Psoas muscle (tissue), 8 donors: ENCODE data around the gene SBF2. TPM values are rescaled to one million over a fixed set of nuclear protein-coding genes. Genes with fewer than 3 reads are reported as not detected.

Experiments
- ATAC-seq, 4 donors: fragments of 200-7000 bp; cut with Tn5 transposase; one replicate each; pipeline ENCODE4 v1.9.1; 2020; ENCODE audit warnings: moderate library complexity in 3 of 4, mild to moderate bottlenecking in 2 of 4
- DNase-seq, 2 donors: peaks; one replicate each; pipeline ENCODE4 v3.0.0-alpha.2; 2020
- H3K27ac ChIP-seq: fragments of 200-600 bp; one replicate; pipeline ENCODE4 v1.8.0; 2022
- H3K27me3 ChIP-seq, 3 donors: fragments of 200-600 bp in 1 of 3; one replicate each; pipeline versions ENCODE4 v1.6.1 to v1.8.0; 2013 to 2022; ENCODE audit warnings: low read length in 2 of 3, mild to moderate bottlenecking in 2 of 3, moderate library complexity in 1 of 3; ENCODE audit not compliant: insufficient read depth in 3 of 3
- H3K36me3 ChIP-seq, 2 donors: fragments of 200-600 bp in 1 of 2; one replicate each; pipeline versions ENCODE4 v1.6.1 to v1.8.0; 2013 to 2022; ENCODE audit warnings: low read depth in 1 of 2, mild to moderate bottlenecking in 1 of 2, moderate library complexity in 1 of 2; ENCODE audit not compliant: insufficient read depth in 1 of 2
- H3K4me1 ChIP-seq: fragments of 200-600 bp; one replicate; pipeline ENCODE4 v1.8.0; 2022
- H3K4me3 ChIP-seq: fragments of 200-600 bp; one replicate; pipeline ENCODE4 v1.8.0; 2022; ENCODE audit warnings: mild to moderate bottlenecking
- H3K9me3 ChIP-seq: fragments of 200-600 bp; one replicate; pipeline ENCODE4 v1.8.0; 2022
- CTCF ChIP-seq: fragments of 200-600 bp; IDR thresholded peaks from one replicate; pipeline ENCODE4 v1.8.0; 2022; ENCODE audit warnings: antibody characterized with exemption
- WGBS, 3 donors: extraction: QIAGEN DNeasy Blood & Tissue Kit; methylation state at CpG; one replicate each; pipeline versions ENCODE4 v1.1.6 to v1.1.7; 2013; 5-methylcytosine and 5-hydroxymethylcytosine counted together
- intact Hi-C, 2 donors: fragments of 100-400 bp; cut with DNase I; formaldehyde crosslinking; loops; one replicate each; pipeline versions ENCODE4 v1.11.0 to v1.14.2; 2022
- polyA plus RNA-seq, 3 donors: library from polyadenylated mRNA; stranded (reverse); fragments of 200-250 nt; gene quantifications; one replicate each; pipeline ENCODE4 v1.2.3, GENCODE V29; 2013
- total RNA-seq, 4 donors: library from RNA; stranded (reverse); fragmentation: NEBNext Ultra II Directional in 2 of 4; extraction: Animal tissue kit (Norgen Biotek cat#: 25700) in 2 of 4; gene quantifications; one replicate each; pipeline versions ENCODE4 v1.2.1 to v1.2.4, GENCODE V29; 2021 to 2023
- donor health status: healthy with polysubstance abuse.
- donor health status: DM: no; HTN: no; CAD: no; lungs with moderate emphysema.
- donor health status: Bipolar disorder and iron deficiency.
- donor health status: healthy.
- donor health status: DM: yes; HTN: yes; CAD: no.
- donor health status: DM: no; HTN: no; CAD: no.
- donor health status: DM: no; HTN: no; CAD: no.
- donor health status: DM: yes; HTN: yes; CAD: no.

The SBF2 gene
- total and polyA plus RNA-seq, 7 donors = 3.3 to 12.6 (median 10.6) TPM

- no peak for TF ChIP-seq CTCF
- Histone ChIP-seq H3K27ac (peak overlapping the region; percentile 46), H3K4me3 (no peak overlapping the region), H3K4me1 (peaks cover 23% of the 10 kb centered on the region), H3K27me3 (no peaks in the 10 kb centered on the region), H3K9me3 (no peaks in the 10 kb centered on the region), H3K36me3 (peaks cover 23 to 71% of the 10 kb centered on the region in 2 donors)
- DNase-seq (no peak), ATAC-seq (no peak)
- 87 to 93% (median 87%) methylated on average over 2 of the region's 2 CpGs for WGBS, 3 donors
- intact Hi-C loops = no loop called here
These were observed 510.0 kb downstream of the SBF2 start for GRCh38 chr11:9783986-9784385.

- H3K27me3 ChIP-seq = no peaks in the 10 kb centered on the region
- DNase-seq = no peak
- peaks cover 23 to 74% of the 10 kb centered on the region in 2 donors for H3K36me3 ChIP-seq
- intact Hi-C loops = no loop called here
- H3K4me1 ChIP-seq = peaks cover 11% of the 10 kb centered on the region
- no peak for TF ChIP-seq CTCF
- no peak overlapping the region for H3K4me3 ChIP-seq
- H3K9me3 ChIP-seq = no peaks in the 10 kb centered on the region
- no peak for ATAC-seq
- H3K27ac ChIP-seq = no peak overlapping the region
- 96 to 98% (median 97%) methylated on average over 4 of the region's 4 CpGs for WGBS, 3 donors
These were observed 513.1 kb downstream of the SBF2 start for GRCh38 chr11:9780929-9781328.

GRCh38 chr11:9777525-9777924 lies 516.5 kb downstream of the SBF2 start:
- DNase-seq = no peak
- H3K36me3 ChIP-seq = peaks cover 19 to 42% of the 10 kb centered on the region in 2 donors
- H3K4me1 ChIP-seq = peaks cover 11% of the 10 kb centered on the region

GRCh38 chr11:9777066-9777465 lies 517.0 kb downstream of the SBF2 start:
- peaks cover 11% of the 10 kb centered on the region for H3K4me1 ChIP-seq
- H3K27ac ChIP-seq = no peak overlapping the region
- H3K27me3 ChIP-seq = no peaks in the 10 kb centered on the region
- intact Hi-C loops = no loop called here
- ATAC-seq = no peak
- no peak overlapping the region for H3K4me3 ChIP-seq
- peaks cover 19 to 42% of the 10 kb centered on the region in 2 donors for H3K36me3 ChIP-seq
- no peak for TF ChIP-seq CTCF
- no peaks in the 10 kb centered on the region for H3K9me3 ChIP-seq
- 85 to 90% (median 89%) methylated on average over 2 of the region's 2 CpGs for WGBS, 3 donors
- DNase-seq = no peak

More at GRCh38 chr11:9777525-9777924, 516.5 kb downstream of the SBF2 start:
- Histone ChIP-seq H3K27ac (no peak overlapping the region), H3K4me3 (no peak overlapping the region), H3K9me3 (no peaks in the 10 kb centered on the region), H3K27me3 (no peaks in the 10 kb centered on the region)
- 90 to 93% (median 92%) methylated on average over 5 of the region's 5 CpGs for WGBS, 3 donors
- no peak for ATAC-seq
- no peak for TF ChIP-seq CTCF
- intact Hi-C loops = no loop called here

- 94 to 98% (median 96%) methylated on average over 1 of the region's 1 CpG for WGBS, 3 donors
- DNase-seq (no peak), ATAC-seq (no peak)
- Histone ChIP-seq H3K4me3 (no peak overlapping the region), H3K36me3 (peaks cover 18 to 36% of the 10 kb centered on the region in 2 donors), H3K4me1 (peaks cover 12% of the 10 kb centered on the region), H3K27ac (no peak overlapping the region), H3K27me3 (no peaks in the 10 kb centered on the region), H3K9me3 (no peaks in the 10 kb centered on the region)
- intact Hi-C loops = no loop called here
- no peak for TF ChIP-seq CTCF
These were observed 517.8 kb downstream of the SBF2 start for GRCh38 chr11:9776203-9776602.
